Measurements from ENCODE around the gene PKNOX2.

The PKNOX2 gene

DNA sequence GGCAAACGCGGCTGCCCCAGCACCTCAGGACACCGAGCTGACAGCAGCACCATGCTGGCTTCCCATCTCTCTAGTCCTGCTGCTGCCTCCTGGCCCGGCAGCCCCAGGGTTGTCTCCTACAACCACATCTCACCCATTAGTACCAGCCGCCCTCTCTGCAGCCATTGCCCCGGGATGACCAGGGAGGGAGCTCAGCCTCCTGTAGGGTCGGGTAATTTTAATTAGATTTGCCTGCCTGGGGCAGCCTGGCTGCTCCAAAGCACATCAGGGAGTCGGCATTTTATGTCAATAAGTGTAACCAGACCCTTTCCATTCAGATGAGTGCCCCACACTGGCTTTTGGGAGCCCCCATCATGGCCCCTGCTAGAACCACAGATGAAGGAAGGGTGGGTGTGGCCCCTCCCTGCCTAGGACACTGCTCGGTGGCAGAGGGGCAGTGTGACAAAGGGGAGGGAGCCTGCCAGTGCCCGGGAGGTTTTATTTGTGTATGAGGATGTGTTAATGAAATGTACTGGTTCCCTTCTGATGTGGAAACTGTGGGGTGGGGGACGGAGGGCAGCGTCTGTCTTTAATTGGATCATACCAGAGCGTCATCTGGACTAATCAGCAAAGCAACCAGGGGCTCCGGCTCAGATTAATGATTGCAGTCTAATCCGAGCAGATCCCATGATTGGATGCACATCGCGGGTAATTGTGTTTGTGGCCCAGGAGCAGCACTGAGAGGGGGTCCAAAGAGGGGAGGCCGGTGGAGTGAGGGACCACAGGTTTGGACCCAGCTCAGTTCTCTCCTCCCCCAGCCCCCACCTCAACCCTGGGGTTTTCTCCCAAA is 206.2 kb downstream of the PKNOX2 start:
- no peak for DNase-seq

DNA sequence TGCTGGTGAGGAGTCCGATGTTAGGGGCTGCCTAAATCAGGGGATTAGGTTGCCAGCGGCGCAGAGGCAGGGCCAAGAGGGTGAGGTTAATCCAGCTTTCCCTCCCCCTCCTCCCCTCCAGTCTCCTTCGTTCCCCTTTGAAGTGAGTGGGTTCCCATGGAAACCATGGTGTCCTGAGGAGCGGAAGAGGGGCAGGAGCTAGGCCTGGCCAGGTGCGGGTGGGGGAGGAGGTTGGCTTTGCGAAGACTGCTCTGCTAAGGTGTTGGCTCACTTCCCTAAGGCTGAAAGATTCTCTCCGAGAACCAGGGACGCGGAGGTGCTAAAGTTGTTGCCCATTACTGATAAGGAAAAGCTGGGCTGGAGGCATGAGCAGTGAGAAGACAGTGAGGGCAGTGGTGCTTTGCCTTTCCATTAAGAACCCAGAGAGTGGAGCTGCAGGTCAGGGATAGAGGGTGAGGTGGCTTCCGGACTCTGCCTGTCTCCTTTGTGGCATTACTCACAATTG is 206.9 kb downstream of the PKNOX2 start:
- DNase-seq = no peak

DNA sequence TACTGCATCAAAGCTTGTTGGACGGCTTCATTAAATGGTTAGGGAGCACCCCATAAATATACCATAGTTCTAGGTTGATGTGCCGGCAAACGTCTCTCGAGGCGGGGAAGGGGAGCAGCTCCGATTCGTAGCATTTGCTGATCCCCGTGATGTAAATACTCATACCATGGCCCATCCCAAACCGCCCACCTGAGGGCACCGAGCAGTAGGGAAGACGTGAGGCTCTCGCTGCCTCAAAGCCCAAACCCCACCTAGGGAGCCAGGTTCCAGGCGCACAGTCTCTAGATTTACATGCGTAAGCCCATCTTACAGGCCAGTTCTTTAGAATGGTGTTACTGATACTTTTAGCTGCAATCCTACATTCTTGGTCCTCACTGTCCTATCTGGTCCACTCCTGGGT is 207.5 kb downstream of the PKNOX2 start:
- no peak for DNase-seq

DNA sequence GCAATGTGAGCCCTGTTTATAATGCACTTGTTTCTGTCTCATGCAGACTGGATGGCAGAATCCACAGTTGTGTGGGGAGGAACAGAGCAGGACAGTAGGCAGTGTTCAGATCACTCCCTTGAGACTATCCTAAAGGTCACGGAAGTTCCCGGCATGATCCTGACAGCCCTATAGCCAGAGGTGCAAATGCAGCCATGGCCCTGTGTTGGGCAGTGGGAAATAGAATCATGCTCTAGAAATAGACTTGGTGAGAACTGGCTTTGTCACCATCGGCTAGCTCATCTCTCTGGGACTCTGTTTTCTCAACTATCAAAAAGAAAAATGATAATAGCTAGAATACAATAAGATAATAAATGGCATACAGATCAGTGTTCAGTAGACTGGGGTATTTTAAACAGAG is 208.4 kb downstream of the PKNOX2 start:
- DNase-seq = no peak

DNA sequence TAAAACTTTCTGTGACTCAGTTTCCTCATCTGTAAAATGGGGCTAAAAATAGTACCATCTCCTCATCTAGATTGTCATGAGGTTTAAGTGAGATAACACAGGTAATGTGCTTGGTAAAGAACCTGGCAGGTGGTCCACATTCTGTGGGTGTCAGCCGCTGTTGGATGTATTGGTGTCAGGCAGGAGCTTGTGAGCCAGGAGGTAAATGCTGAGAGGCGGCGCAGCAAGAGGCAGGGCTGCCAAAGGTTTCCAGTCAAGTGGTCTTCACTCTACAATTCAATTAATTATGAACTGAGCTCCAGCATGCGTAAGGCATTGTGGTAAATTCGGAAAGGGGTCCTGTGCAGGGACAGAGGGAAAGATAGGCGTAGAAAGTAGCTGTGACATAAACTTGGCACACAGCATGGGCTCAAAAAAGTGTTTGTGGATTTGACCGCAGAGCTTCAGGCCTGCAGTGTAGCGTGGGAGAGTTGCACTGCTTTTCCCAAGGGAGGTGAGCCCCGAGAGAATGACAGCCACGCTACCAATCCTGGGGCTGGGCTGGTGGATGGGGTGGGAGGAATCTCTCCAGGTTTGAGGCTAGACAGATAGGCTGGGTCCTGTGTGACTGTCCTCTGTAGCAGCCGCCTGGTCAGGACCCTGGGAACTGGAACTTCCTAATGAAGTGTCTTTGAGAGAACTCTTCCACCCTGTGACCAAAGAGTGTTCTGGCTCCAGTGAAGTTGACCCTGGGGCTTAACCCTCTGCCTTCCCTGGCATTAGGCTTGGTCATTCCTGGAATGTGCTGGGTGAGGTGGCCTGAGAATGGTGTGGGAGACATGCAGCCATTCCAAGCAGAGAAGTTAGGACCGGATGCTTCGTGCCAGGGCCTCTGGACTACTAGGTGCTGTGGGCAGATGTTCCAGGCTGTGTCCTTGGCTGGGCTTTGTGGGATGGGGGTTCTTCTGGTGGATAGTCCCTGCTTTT is 209.2 kb downstream of the PKNOX2 start:
- no peak for DNase-seq

DNA sequence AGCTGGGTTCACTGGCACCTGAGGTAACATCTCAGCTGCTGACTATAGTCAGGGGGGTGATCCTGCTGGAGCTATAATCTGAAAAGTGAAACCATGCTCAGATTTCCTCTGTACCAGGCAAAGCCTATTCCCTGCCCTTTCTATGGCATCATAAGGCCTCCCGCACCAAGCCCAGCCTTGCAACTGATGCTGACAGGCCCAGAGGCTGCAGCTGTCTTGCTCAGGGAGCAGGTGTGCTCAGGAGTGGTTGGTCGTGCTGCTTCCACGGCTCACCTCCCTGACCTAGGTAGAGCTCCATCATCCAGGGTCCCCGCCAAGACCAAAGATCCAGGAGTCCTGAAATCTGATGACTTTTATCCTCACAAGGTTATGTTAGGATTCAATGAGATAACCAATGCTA is 209.8 kb downstream of the PKNOX2 start:
- DNase-seq = no peak

DNA sequence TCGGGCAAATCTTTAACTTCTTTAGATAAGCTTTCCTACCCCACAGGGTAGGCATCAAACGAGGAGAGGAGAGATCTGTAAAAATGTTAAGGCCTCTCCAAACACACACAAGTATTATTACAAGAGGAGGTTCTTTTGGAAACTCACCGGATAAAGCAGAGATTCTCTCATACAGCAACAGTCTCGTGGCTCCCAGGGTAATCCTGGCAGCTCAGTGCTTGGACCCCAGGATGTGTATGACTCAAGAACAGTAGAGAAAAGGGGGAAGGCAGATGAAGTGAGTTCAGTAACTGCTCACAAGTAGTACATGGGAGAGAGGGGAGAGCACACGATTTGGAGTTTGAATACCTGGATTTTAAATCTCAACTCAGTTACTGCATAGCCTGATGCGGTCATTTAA is 210.6 kb downstream of the PKNOX2 start:
- DNase-seq = no peak

DNA sequence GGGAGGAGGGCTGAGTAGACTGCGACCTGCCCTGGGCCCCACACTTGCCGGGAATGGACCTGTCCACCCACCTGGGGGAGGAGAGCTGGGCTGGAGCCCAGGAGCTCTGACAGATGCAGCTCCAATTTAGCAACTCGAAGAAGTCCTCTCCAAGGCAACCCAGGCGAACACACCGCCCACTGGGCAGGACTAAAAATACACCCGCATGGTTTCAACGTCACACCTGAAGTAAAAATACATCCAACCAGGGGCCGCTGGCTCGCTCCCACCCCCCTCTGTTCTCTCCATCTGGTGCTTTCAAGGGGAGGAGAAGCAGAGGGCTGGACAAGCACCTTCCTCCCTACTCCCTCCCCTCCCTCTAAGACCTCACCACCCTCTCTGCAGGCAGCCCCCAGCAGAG is 211.6 kb downstream of the PKNOX2 start:
- DNase-seq = no peak

DNA sequence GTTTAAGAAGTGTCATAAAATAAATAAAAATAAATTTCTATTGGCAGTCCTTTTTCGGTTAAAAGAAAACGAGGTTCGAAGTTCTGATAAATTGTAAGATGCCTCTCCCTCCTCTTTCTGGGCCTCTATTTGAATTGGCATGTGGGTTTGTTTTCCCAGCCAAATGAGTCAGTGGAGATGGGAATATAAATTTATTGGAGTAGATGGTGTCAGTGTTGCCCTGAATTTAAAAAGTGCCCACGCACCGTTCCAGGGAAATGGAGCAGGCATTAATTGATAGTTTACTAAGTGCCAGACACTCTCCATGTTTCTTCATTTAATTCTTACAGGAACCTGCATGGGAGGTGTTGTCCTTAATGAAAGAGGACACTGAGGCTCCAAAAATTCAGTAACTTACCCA is 212.3 kb downstream of the PKNOX2 start:
- DNase-seq = no peak

DNA sequence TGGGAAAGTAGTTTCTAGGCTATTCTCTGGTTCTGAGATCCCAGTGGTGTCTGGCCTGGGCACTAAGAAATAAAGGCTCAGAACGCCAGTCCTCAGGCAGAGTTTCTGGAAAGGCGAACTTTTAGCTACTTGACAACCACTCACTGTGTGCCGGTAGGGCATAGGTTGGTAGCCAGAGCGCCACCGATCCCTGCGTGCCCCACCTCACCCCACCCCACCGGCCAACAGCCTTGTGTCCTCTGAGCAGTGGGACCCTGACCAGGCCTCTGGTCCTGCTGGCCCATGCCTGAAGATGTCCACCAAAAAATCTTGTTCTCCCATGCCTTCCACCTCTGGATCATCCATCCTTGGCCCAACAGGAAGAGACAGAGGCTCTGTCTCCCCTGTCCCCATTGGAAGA is 213.5 kb downstream of the PKNOX2 start:
- DNase-seq = no peak

DNA sequence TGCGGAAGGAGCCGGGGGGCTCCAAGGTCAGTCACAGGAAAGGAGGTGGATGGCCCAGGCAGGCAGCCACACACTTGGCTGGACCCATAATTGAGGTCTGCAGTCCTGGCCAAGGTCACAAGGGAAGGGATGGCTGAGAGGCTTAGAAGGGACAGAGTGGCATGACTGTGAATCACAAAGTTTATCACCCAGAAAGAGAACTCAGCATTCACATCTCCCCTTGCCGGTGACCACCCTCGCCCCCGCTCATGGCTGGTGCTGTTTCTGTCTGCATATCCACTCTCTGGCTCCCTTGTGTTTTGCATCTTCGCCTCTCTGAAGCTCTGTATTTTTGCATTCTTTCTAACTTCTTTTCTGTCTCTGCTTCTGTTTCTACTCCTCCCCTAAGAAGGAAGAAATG is 214.0 kb downstream of the PKNOX2 start:
- no peak for DNase-seq

DNA sequence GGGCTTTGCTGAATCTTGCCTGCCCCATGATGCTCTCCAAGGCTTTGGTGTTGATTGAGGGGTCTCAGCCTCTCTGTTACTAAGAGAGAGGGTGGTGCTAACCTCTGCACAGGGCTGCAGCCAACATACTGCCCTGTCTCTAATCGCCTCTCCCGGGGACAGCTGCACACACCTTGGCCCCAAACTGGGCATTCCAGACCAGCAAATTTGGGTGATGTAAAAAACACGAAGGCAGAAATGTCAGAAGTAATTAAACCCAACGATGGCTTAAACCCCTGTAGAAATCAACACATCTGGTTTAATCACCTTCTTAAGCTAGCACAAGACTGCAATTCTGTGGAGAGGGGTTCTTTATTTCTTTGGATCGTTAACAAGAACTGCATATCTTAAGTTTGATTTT is 215.0 kb downstream of the PKNOX2 start:
- no peak for DNase-seq

DNA sequence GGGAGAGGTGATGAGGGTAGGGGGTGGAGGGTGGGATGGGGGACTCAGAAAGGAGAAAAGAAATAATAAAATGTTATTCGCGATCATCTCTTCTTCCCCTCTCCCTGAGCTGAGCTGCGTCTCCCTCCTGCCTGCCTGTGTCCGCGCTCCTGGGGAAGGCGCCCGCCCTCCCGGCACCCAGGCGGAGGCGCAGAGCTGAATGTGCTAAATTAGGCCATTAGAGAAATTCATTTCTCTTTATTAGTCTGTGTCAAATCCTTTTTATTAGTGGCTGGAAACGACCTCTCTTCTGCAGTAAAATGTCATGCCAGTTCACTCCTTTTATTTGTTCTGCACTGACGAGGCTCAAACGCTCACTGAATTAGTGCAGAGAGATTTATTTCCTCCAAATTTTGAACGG is 215.4 kb downstream of the PKNOX2 start:
- DNase-seq = no peak

DNA sequence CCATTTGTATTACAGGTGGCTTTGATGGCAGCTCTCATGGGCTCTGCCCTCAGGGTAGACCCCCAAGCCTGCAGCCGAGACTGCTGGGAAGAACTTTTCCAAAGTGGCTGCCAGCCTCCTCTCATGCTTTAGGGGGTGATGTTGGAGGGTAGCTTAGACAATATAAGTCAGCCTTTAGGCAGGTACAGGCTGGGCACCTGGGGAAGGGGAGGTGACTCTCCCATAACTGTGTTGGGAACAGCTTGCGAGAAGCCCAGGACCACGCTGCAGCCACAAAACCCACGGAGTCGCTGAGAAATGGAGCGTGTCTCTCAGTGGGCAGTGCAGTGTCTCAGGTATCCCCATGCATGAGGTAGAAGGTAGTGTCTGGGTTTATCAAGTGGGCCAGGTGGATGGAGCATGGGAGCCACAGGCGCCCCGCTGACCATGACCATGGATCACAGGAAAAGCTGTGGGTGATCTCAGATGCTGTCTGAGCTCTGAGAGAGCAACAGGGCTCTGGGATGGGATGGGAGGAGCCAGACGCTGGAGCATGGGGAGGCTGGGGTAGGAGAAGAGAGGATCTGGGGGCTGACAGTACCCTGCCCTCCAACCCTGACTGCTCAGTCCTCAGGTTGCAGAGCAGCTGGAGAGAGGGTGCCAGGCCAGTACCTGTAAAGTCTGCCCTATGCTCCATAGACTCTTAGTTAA is 216.3 kb downstream of the PKNOX2 start:
- no peak for DNase-seq

DNA sequence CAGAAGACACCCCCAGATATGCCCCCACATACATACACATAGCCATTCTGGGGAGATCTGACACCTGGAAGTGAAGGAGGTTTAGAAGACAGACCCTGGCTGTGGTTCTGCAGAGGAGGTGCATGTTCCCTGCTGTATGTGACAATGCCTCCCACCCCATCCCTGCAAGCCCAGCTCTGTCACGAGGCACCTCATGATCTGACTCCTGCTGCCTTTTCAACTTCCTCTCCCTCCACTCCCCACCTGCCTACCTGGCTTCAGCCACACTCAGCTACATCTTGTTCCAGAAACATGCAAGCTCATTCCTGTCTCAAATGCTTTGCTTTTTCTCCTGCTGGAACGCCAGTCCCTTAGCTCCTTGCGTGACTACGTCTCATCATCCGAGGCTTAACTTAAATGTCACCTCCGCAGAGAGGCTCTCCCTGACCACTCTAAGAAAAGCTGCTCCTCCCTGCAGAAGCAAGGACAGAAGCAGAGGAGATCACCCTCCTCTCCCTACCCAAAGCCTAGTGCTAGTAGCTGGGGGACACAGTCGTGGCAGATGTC is 217.0 kb downstream of the PKNOX2 start:
- no peak for DNase-seq

DNA sequence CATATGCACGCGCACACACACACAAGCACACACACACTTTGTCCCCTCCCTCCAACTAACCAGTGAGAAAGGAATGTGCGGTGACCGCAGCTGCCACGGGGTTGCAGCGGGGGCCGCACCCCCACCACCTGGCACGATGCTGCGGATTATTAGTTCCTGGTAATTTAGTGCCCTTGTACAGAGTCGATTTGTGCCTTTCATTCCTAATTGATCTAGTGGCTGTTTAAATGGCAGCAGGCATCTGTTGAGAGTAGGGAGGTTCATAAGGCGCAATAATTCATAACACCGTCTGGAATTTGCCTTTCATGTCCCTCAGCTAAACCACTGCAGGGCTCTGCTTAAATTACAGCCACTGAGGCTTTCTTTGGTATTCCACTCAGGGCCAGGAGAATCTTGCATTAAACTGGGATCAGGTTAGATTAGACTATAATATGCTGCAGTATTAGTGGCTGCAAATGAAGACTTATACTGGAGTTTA is 217.8 kb downstream of the PKNOX2 start:
- DNase-seq = no peak

DNA sequence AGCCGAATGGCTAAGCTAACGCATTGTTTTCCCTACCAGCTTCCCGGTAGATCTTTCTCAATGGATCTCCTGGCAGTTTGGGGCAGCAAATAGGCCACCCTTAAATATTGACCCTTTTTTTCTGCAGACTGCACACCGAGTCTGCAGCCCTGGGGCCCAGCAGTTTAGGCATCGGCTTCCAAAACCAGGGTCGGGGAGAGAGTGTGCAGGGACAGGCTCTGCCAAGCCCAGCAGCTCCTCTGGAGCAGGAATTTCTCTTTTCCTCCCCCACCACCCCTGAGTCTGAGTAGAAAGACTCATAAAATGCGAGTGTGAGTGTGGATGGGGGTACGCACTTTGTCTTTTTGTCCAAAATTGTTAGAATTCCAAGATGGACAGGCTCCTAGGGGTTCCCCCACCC is 218.3 kb downstream of the PKNOX2 start:
- no peak for DNase-seq

DNA sequence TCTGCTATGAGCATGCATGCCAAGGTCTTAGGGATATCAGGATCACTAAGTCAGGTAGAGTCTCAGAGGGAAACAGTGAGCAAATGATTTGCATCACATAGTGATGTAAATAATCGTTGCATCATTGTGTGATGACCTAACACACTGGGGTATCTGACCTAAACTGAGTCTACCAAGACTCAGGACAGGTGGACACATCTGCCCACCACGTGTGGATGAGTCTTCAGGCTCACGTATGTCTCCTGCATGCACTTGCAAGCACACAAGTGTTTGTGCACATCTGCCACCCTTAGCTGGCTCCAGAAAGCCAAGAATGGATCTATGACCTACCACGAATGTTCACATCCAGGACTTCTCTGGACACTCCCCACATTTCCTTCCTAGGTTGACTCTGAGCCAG is 220.3 kb downstream of the PKNOX2 start:
- DNase-seq = no peak

DNA sequence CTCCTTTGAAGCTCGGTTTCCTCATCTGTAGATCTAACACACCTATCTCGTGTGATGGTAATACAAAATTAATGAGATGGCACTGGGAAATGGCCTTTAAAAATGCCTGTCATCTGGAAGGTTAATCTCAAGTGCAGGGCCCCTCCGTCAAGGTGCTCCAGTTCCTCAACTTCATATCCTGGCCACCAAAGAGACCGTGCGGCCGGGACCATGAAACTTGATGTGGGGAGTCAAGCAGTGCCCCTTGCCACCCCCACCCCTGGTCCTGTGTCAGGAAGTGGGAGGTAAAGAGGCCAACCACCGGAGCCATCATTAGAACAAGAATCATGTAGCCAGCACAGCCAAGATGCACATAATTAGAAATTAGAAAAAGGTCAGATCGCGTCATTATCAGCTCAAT is 223.3 kb downstream of the PKNOX2 start:
- no peak for DNase-seq

DNA sequence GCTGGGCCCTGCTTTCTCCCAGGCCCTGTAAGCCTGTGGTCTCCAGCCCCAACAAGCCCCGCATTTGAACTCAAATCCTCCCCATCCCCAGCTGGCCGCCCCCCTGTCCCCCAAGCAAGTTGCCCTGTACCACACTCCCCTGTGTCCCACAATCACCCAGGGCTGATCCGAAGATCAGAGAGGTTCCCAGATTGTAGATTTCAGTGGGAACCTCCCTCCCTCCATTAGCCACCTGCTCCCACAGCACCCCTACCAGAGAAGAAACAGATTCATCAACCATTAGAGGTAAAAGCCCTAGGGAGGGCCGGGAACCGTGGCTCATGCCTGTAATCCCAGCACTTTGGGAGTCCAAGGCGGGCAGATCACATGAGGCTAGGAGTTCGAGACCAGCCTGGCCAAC is 224.1 kb downstream of the PKNOX2 start:
- DNase-seq = no peak

DNA sequence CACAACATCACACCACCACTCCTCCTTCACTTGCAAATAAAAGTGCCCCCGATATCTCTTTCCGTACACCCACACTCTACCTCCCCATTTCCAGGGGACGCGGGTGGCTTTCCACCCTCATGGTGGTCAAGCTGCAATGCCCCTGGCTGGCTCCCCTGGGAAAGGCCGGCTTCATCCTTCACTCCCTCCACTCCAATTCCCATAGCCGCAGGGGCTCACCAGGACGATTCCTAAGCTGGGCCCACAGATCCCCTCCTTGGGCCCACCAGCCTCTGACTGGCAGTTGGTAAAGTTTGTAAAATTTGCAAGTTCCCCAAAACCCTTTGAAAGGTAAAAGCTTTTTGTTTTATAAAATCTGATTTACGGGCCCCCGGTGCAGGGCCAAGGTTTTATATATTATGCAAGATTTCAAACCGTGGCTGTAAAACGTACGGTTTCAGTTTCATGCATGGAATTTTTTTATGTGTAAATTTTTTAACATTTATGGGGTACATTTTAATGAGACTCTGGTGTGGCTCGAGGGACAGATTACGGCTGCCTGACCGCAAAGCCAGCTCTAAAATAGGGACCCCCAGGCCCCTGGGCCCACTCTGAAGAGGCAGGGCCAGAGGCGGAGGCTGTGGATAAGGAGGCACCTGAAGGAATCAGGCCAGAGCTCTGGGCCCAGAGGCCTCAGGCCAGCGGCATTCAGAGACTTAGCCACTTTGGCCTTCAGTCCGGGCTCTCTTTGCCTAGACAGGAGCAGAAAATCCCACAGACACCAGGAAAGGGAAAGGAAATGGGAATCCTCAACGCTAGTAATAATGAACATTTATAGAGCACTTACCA is 225.0 kb downstream of the PKNOX2 start:
- no peak for DNase-seq

DNA sequence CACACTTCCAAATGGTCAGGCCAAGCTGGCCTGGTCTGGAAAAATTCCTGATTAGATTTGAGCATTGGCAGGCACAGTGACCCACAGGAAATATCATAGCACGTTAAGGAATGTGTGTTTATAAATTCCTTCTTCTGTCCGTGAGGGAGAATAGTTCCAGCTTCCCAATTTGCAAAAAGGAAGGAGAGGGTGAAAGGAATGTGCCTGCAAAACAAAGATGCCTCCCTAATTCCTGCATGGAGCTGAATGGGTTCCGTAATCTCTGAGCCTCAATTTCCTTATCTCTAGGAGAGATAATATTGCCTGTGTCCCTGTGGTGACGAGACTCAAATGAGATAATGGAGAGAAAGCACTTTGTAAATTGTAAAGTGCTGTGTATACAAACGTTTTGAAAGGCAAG is 226.4 kb downstream of the PKNOX2 start:
- DNase-seq = no peak
